H9 (cell line): ENCODE results near the gene LAMA3. TPM values are rescaled to one million over a fixed set of nuclear protein-coding genes. Genes with fewer than 3 reads are reported as not detected.

Source experiments
- DNase-seq: peaks from one replicate; pipeline ENCODE4 v3.0.0-alpha.2; 2017
- H2AFZ ChIP-seq: one replicate; pipeline ENCODE4 v1.6.1; 2013; ENCODE audit warnings: mild to moderate bottlenecking, low read length, control low read depth, moderate library complexity
- H2AK5ac ChIP-seq: 2 replicates; pipeline ENCODE4 v1.6.1; 2013; ENCODE audit warnings: low read length, control low read depth, mixed read lengths; ENCODE audit not compliant: insufficient read length
- H2BK120ac ChIP-seq: one replicate; pipeline ENCODE4 v1.6.1; 2013; ENCODE audit warnings: low read depth, mild to moderate bottlenecking, low read length, control low read depth, inconsistent platforms; ENCODE audit not compliant: poor library complexity, severe bottlenecking
- H2BK12ac ChIP-seq: 2 replicates; pipeline ENCODE4 v1.6.1; 2013; ENCODE audit warnings: low read length, control low read depth, mixed read lengths, low read depth; ENCODE audit not compliant: insufficient read length
- H2BK15ac ChIP-seq: 2 replicates; pipeline ENCODE4 v1.6.1; 2013; ENCODE audit warnings: low read depth, low read length, control low read depth
- H2BK20ac ChIP-seq: one replicate; pipeline ENCODE4 v1.6.1; 2013; ENCODE audit warnings: low read depth, mild to moderate bottlenecking, low read length, control low read depth, inconsistent platforms; ENCODE audit not compliant: poor library complexity, severe bottlenecking
- H2BK5ac ChIP-seq: 2 replicates; pipeline ENCODE4 v1.6.1; 2013; ENCODE audit warnings: low read length, control low read depth, mixed read lengths; ENCODE audit not compliant: insufficient read length
- H3K14ac ChIP-seq: 2 replicates; pipeline ENCODE4 v1.6.1; 2013; ENCODE audit warnings: low read length, control low read depth; ENCODE audit not compliant: insufficient read depth
- H3K18ac ChIP-seq: 2 replicates; pipeline ENCODE4 v1.6.1; 2013; ENCODE audit warnings: low read depth, mild to moderate bottlenecking, mixed read lengths, low read length, control low read depth; ENCODE audit not compliant: insufficient read length
- H3K23ac ChIP-seq: 2 replicates; pipeline ENCODE4 v1.6.1; 2013; ENCODE audit warnings: low read length, control low read depth, mixed read lengths, low read depth; ENCODE audit not compliant: insufficient read length
- H3K23me2 ChIP-seq: 2 replicates; pipeline ENCODE4 v1.6.1; 2013; ENCODE audit warnings: low read depth, mild to moderate bottlenecking, mixed read lengths, low read length, control low read depth; ENCODE audit not compliant: insufficient read length, poor library complexity, severe bottlenecking
- H3K27ac ChIP-seq: 2 replicates; pipeline ENCODE4 v1.5.1; 2013; ENCODE audit warnings: low read length, control low read depth, mixed read lengths, low read depth; ENCODE audit not compliant: insufficient read length
- H3K27me3 ChIP-seq: 2 replicates; pipeline ENCODE4 v1.6.1; 2013; ENCODE audit warnings: low read length, control low read depth, inconsistent platforms; ENCODE audit not compliant: insufficient read depth
- H3K4ac ChIP-seq: 2 replicates; pipeline ENCODE4 v1.6.1; 2013; ENCODE audit warnings: low read depth, mild to moderate bottlenecking, control low read depth, inconsistent platforms, low read length, moderate library complexity
- H3K4me1 ChIP-seq: 2 replicates; pipeline ENCODE4 v1.6.1; 2013; ENCODE audit warnings: low read length, control low read depth, inconsistent platforms; ENCODE audit not compliant: insufficient read depth
- H3K4me2 ChIP-seq: 2 replicates; pipeline ENCODE4 v1.6.1; 2013; ENCODE audit warnings: low read length, control low read depth, mixed read lengths; ENCODE audit not compliant: insufficient read length, insufficient read depth
- H3K56ac ChIP-seq: 2 replicates; pipeline ENCODE4 v1.6.1; 2013; ENCODE audit warnings: low read depth, mild to moderate bottlenecking, mixed read lengths, low read length, control low read depth; ENCODE audit not compliant: insufficient read length
- H3K79me1 ChIP-seq: 2 replicates; pipeline ENCODE4 v1.6.1; 2013; ENCODE audit warnings: low read depth, mild to moderate bottlenecking, moderate library complexity, low read length, control low read depth, inconsistent platforms; ENCODE audit not compliant: insufficient read depth, poor library complexity, severe bottlenecking
- H3K79me2 ChIP-seq: 2 replicates; pipeline ENCODE4 v1.6.1; 2013; ENCODE audit warnings: low read length, control low read depth, inconsistent platforms; ENCODE audit not compliant: insufficient read depth
- H3K9ac ChIP-seq: 2 replicates; pipeline ENCODE4 v1.6.1; 2013; ENCODE audit warnings: low read length, control low read depth, mixed read lengths; ENCODE audit not compliant: insufficient read length; ENCODE audit errors: extremely low read depth
- H3K9me3 ChIP-seq: one replicate; pipeline ENCODE4 v1.6.1; 2013; ENCODE audit warnings: low read depth, low read length, inconsistent platforms; ENCODE audit not compliant: control insufficient read depth
- H3T11ph ChIP-seq: one replicate; pipeline ENCODE4 v1.6.1; 2013; ENCODE audit warnings: mild to moderate bottlenecking, low read length, control low read depth, inconsistent platforms
- H4K20me1 ChIP-seq: one replicate; pipeline ENCODE4 v1.6.1; 2013; ENCODE audit not compliant: control insufficient read depth, insufficient read length, insufficient read depth
- H4K5ac ChIP-seq: 2 replicates; pipeline ENCODE4 v1.6.1; 2013; ENCODE audit warnings: low read depth, mild to moderate bottlenecking, mixed read lengths, low read length, control low read depth; ENCODE audit not compliant: insufficient read length
- H4K8ac ChIP-seq: replicated peaks from 2 replicates; pipeline ENCODE4 v1.6.1; 2013; ENCODE audit warnings: low read length, control low read depth, mixed read lengths, low read depth; ENCODE audit not compliant: insufficient read length
- H4K91ac ChIP-seq: 2 replicates; pipeline ENCODE4 v1.6.1; 2013; ENCODE audit warnings: low read depth, mild to moderate bottlenecking, moderate library complexity, mixed read lengths, low read length, control low read depth; ENCODE audit not compliant: insufficient read length
- H3K27ac Mint-ChIP-seq, 3 experiments: 2 replicates in 2 of 3; 3 replicates in 1 of 3; pipeline ENCODE4 v1.8.0; 2020 to 2021; ENCODE audit warnings: mixed read lengths in 3 of 3, mild to moderate bottlenecking in 1 of 3, moderate library complexity in 1 of 3
- H3K27me3 Mint-ChIP-seq: 2 replicates; pipeline ENCODE4 v1.8.0; 2021; ENCODE audit warnings: low read depth, mild to moderate bottlenecking, moderate library complexity, mixed read lengths
- H3K36me3 Mint-ChIP-seq, 3 experiments: 2 replicates in 2 of 3; 3 replicates in 1 of 3; pipeline ENCODE4 v1.8.0; 2020 to 2021; ENCODE audit warnings: low read depth in 3 of 3, mixed read lengths in 3 of 3; ENCODE audit not compliant: insufficient read depth in 1 of 3
- H3K4me1 Mint-ChIP-seq, 2 experiments: 2 replicates each; pipeline ENCODE4 v1.8.0; 2020; ENCODE audit warnings: mixed read lengths in 2 of 2
- H3K4me3 Mint-ChIP-seq, 2 experiments: 2 replicates in 1 of 2; 3 replicates in 1 of 2; pipeline ENCODE4 v1.8.0; 2020 to 2021; ENCODE audit warnings: mild to moderate bottlenecking in 2 of 2, mixed read lengths in 2 of 2, moderate library complexity in 1 of 2
- H3K9me3 Mint-ChIP-seq, 2 experiments: 2 replicates in 1 of 2; 3 replicates in 1 of 2; pipeline ENCODE4 v1.8.0; 2020; ENCODE audit warnings: mild to moderate bottlenecking in 2 of 2, mixed read lengths in 2 of 2, moderate library complexity in 1 of 2
- WGBS: extraction: QIAGEN DNeasy Blood & Tissue Kit; methylation state at CpG from one replicate; pipeline ENCODE4 v1.1.7; 2013; ENCODE audit warnings: missing lambda C conversion rate, low lambda C conversion rate, mixed read lengths; ENCODE audit not compliant: insufficient read length; ENCODE audit errors: extremely low coverage; 5-methylcytosine and 5-hydroxymethylcytosine counted together
- total RNA-seq: library from RNA; stranded (reverse); gene quantifications from 2 replicates; pipeline ENCODE4 v1.2.1, GENCODE V29; 2021
- TF ChIP-seq, protein P1 (sequence below): fragments of 200-600 bp; sonication (generic); conservative IDR thresholded peaks from 3 replicates; pipeline ENCODE4 v1.8.0; 2021; ENCODE audit warnings: antibody characterized with exemption, mild to moderate bottlenecking

The LAMA3 gene
- total RNA-seq, 1 experiment from 2014 or later = 0.33 TPM

- Histone ChIP-seq H3K56ac (no peak overlapping the region), H4K8ac (no peak overlapping the region), H2BK20ac (no peak overlapping the region), H3T11ph (no peak overlapping the region), H2BK120ac (no peak overlapping the region), H2BK12ac (no peak overlapping the region), H2BK15ac (no peak overlapping the region), H3K18ac (no peak overlapping the region), H3K27ac (no peak overlapping the region), H3K79me1 (no peaks in the 10 kb centered on the region), H3K23me2 (no peaks in the 10 kb centered on the region), H3K27me3 (no peaks in the 10 kb centered on the region), H2BK5ac (no peak overlapping the region), H3K9me3 (no peaks in the 10 kb centered on the region), H3K79me2 (no peaks in the 10 kb centered on the region), H2AK5ac (no peak overlapping the region), H3K4ac (no peak overlapping the region), H3K14ac (no peak overlapping the region), H3K4me1 (peaks cover 2% of the 10 kb centered on the region; the same call in 1 of the 2 replicates), H3K4me2 (no peak overlapping the region), H3K23ac (no peak overlapping the region), H4K20me1 (no peaks in the 10 kb centered on the region), H3K9ac (no peak overlapping the region), H4K91ac (no peak overlapping the region), H4K5ac (no peak overlapping the region), H2AFZ (no peak overlapping the region)
- no peaks in the 10 kb centered on the region for H3K36me3 Mint-ChIP-seq
- TF ChIP-seq, protein P1, sequence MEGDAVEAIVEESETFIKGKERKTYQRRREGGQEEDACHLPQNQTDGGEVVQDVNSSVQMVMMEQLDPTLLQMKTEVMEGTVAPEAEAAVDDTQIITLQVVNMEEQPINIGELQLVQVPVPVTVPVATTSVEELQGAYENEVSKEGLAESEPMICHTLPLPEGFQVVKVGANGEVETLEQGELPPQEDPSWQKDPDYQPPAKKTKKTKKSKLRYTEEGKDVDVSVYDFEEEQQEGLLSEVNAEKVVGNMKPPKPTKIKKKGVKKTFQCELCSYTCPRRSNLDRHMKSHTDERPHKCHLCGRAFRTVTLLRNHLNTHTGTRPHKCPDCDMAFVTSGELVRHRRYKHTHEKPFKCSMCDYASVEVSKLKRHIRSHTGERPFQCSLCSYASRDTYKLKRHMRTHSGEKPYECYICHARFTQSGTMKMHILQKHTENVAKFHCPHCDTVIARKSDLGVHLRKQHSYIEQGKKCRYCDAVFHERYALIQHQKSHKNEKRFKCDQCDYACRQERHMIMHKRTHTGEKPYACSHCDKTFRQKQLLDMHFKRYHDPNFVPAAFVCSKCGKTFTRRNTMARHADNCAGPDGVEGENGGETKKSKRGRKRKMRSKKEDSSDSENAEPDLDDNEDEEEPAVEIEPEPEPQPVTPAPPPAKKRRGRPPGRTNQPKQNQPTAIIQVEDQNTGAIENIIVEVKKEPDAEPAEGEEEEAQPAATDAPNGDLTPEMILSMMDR = no peak
- 0 out of 2 replicates have a peak, but pooled peaks cover 1% of the 10 kb centered on the region for H3K27me3 Mint-ChIP-seq
- no peak for DNase-seq
- peaks cover 10 to 11% of the 10 kb centered on the region in 2 experiments for H3K4me1 Mint-ChIP-seq
- H3K27ac Mint-ChIP-seq = 0 out of 7 replicates have a peak overlapping the region, but pooled peaks of 1 of the 3 experiments have one; percentile 3
- no CpG with 5 or more reads among the region's 5 CpGs for WGBS
- H3K4me3 Mint-ChIP-seq = no peak overlapping the region
- no peaks in the 10 kb centered on the region for H3K9me3 Mint-ChIP-seq
These were observed 282.5 kb downstream of the LAMA3 start for GRCh38 chr18:23971666-23972230.
